SW480 (cell line): ENCODE results near the gene PPP1R9B.

Experiments
- DNase-seq: peaks from one replicate; pipeline ENCODE4 v3.0.0-alpha.2; 2016; ENCODE audit warnings: low spot score

PPP1R9B gene

DNA sequence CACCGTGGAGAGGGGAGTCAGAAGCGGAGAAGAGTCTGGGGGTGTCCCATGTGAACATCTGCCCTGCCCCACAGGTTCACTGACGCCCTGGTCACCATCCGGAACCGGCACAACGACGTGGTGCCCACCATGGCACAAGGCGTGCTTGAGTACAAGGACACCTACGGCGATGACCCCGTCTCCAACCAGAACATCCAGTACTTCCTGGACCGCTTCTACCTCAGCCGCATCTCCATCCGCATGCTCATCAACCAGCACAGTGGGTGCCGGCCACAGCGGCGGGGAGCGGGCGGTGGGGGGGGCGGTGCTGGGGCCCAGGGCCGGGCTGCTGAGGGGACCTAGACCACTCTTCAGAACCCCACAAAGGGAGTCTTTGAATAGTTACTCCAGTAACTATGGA lies 44.7 kb downstream of the PPP1R9B start:
- no peak for DNase-seq

DNA sequence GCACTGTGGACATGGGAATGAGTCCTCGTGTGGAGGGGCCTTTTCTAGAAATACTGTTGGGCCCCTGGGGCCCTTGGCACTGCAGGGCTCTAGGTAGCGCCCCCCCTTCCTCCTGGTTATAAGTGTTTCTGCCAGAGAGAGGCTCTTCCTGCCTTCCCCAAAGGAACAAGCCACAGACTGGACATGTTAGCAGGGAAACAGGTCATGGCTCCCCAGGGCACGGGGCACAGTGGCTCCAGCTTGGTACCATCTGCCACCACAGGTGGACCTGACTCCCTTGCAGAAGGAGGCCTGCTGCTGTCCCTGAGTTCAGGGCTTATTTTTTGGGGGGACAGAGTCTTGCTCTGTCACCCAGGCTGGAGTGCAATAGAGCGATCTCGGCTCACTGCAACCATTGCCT lies 46.5 kb downstream of the PPP1R9B start:
- no peak for DNase-seq

DNA sequence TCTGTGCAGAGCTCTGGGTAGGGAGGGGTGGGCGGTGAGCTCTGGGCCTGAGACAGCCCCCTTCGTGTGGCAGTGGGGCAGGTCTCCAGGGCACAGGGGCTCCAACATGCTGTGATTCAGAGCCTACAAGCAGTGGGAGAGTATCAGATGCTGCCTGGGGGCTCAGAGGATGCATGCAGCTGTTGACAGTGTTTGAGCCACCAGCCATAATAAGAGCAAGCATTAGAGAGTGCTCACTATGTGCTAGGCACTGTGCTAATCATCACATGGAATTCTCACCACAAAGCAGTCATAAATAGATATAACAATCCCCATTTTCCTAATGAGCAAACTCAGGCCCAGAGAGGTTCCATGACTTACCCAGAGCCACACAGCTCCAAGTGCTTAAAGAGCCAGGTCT lies 47.2 kb downstream of the PPP1R9B start:
- no peak for DNase-seq

DNA sequence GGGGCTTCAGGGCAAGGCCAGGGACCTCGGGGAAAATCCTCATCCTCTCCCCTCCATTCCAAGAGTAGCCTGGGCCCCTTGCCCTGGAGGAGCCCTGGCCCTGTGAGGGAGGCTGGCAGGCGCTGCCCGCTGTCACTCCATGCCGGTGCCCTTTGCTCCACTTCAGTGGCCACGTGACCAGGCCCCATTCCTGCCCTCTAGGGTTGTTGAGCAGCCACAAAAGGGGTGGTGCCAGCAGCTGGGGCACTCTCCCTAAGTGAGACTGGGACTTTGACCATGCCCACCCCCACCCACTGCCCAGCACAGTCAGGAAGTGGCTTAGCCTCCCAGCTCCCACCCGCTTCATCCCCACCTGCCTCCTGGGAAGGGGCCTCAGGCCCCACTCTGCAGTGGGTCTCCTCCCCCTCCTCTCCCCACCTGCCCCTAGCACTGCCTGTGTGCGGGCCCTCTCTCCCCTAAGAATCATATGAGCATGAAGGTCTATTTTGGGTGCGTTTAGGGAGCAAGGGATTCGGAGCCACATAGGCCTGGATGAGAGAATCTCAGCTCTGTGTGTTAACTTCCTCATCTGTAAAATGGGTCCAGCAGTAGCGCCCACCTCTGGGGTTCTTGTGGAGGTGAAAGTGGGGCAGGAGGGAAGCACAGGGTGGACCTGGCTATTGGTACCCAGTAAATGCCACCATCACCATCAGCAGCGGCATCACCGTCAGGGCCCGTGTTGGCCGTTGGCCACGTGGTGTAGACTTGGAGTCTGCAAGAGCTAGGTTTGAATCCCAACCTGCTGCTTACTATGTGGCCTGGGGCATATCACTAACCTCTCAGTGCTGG lies 48.1 kb downstream of the PPP1R9B start:
- peak; percentile 83 for DNase-seq

DNA sequence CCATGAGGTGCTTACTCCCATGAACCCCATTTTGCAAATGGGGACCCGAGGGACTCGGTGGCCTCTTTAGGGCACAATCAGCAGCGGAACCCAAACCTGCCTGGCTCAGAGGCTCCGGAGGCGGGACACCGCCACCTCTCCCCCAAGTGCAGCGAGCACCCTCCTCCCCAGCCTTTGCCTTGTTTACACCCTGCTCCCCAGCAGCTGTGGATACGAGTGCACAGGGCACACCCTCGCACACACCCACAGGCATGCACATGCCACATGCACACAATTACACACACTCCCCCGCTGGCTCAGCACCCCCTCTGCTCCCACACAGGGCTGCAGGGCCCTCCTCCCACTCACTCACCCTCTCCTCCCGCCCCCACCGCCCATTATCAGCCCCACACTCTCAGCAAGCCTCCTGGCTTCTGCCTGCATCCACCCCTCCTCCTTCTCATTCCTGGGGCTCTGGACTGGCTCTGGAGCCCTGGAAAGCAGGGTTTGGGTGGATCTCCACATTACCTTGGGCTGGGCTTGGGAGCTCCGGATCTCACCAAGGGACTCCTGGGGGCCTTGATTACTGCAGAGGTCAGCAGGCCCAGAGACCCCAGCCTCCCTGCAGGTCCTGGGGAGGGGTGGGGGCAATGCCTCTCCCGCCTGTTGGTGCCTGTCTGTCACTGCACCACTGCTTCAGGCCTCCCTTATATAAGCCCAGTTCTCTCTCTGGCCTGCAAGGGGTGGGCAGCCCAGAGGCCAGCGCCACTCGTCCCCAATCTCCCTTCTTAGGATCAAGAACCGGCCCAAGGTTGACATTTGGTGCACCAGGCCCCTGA lies 48.9 kb downstream of the PPP1R9B start:
- peak; percentile 66 for DNase-seq

DNA sequence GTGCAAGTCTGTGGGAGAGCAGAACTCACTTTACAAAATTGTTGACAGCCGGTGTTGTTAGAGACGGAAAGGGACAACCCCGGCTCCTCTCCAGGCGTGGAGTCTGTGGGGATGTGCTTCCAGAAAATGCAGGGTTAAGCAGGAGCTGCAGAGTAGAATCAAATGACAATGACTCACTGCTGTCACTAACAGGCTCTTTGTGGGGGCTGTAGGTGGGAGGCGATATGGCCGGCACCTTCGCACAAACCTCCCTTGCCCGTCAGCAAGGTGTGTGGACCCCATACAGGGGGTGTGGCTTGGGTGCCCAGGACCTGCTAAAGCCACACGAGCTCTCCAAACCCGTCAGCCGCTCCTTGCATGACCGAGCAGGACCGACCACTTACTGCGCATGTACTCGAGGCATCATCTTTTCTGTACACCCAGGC lies 49.5 kb downstream of the PPP1R9B start:
- DNase-seq, result peak; percentile 83

DNA sequence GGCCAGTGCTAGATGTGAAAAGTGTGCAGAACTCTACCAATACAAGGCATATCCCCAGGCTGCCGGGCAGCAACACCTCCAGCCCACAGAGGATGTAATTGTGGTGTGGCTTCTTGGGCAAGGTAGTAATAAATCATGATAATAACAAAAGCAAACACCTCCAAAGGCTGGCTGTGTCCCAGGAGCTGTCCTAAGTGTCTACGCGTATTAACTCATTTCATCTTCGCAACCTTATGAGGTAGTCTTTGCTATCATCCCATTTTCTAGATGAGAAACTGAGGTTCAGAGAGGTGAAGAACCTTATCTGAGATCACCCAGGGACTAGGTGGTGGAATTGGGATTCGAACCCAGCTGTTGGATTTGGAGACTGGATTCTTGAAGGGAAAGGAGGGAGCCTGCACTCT lies 50.0 kb downstream of the PPP1R9B start:
- peak; percentile 31 for DNase-seq

DNA sequence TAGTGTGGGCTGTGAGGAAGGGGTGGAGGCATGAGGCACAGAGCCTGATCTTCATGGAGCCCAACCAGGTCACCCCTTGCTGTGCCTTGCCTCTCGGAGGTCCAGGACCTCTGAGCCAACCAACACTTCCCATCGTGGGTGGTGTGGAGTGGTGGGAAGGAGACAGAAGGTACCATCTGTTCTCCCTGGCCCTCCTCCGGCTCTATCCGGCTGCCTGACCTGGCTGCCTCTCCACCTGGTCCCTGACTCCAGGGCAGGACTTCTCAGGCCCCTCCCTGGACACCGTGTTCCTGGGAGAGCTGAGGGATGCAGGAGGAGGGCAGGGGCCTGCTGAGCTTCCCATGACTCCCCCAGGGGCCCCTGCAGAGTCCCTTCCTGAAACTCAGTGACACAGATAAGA lies 51.5 kb downstream of the PPP1R9B start:
- no peak for DNase-seq

DNA sequence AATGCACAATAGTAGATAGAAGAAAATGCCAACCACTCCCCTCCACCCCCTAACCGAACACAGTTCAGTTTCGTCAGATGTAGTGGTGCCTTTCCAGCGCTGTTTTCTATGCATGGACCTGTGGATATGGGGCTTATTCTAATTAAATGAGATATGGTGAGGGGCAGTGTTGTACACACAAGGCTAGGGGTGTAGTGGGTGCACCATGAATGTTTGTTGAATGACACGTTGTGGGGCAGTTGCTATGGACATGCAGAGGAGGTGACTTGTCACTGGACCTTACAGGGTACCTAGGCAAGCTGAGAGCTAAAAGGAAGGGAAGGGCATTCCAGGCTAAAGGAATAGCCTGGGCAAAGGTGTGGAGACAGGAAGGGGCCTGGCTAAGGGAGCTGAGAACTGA lies 51.9 kb downstream of the PPP1R9B start:
- no peak for DNase-seq

DNA sequence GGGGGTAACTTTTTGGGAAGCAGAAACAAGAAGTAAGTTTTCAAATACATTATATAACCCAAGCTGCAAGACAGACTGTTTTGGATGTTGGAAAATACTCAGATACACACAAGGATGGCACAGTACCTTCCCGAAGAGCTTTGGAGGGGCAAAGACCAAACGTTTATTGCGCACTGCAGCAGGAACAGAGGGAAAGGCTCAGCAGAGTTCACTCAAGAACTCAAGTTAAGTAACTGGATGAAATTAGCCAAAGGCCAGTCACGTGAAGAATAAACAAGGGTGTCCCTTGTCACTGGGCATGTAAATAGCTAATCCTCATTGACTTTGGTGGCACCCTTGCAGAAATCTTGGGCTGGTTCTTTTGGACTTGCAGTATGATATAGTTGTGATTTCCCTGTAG lies 52.6 kb downstream of the PPP1R9B start:
- no peak for DNase-seq

DNA sequence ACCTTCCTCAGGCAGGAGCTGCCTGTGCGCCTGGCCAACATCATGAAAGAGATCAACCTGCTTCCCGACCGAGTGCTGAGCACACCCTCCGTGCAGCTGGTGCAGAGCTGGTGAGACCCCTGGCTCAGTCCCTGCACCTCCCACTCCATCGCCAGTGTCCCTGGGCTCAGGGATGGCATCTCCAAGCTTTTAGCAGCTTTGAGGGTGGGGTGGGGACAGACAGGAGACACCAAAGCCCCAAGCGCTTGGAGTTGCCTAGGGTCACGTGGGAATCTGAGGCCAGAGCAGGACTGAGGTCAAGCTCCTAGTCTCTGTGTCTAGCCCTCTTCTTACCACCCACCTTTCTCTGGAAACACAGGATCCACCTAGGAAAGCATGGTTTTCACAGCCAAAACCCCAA lies 53.0 kb downstream of the PPP1R9B start:
- DNase-seq, result no peak

DNA sequence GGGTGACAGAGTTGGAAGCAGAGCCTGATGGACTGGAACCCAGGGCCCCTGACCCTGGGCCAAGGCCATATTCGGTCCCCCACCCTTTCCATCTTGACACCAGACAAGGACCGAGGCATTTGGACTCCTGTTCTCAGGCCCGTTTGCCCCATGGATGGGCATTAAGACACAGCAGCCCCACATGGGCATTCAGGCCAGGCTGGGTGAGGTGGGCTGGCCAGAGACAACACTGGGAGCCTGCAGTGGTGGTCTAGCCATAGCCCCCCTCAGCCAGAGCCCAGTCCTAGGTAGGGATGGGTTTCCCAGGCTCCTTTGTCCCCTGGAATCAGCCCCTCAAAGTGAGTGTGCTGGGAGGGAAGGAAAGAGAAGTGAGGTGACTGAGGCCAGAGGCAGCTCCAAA lies 53.7 kb downstream of the PPP1R9B start:
- DNase-seq, result no peak

DNA sequence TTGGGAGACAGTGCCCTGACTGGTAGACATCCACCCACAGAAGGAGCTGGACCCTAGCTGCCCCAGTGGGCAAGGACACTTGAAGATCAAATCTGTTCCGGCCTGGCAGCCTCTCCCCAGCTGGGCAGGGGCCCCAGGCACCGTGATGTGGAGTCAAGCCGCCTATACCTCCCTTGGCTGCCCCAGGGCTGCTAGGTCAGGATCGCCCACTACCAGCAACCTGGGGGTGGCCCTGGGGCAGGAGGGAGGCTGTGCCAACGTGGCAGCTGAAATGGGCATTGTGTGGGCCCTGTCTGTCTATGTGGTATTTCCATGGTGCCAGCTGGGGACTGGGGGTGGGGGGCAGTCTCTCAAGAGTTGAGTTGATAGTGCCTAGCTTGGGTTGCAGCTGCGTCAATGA lies 54.4 kb downstream of the PPP1R9B start:
- no peak for DNase-seq

DNA sequence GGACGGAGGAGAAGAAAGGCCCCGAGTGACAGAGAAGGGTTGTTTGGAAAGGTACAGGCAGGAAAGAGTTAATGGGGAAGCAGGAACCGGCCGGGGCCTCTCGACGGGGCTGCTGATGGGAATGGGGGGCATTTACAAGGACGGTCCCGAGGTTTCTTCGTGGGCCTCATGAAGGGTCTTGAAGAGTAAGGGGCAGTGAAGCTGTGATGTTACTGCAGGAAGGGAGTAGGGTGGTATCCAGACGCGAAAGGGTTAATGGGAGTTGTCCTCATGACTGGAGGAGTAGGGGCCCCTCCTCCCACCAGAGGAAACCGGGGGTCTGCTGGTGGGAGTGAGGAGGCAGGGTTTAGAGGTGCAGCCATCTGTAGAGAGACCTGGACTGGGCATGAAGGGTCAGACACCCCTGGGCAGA lies 54.8 kb downstream of the PPP1R9B start:
- no peak for DNase-seq

DNA sequence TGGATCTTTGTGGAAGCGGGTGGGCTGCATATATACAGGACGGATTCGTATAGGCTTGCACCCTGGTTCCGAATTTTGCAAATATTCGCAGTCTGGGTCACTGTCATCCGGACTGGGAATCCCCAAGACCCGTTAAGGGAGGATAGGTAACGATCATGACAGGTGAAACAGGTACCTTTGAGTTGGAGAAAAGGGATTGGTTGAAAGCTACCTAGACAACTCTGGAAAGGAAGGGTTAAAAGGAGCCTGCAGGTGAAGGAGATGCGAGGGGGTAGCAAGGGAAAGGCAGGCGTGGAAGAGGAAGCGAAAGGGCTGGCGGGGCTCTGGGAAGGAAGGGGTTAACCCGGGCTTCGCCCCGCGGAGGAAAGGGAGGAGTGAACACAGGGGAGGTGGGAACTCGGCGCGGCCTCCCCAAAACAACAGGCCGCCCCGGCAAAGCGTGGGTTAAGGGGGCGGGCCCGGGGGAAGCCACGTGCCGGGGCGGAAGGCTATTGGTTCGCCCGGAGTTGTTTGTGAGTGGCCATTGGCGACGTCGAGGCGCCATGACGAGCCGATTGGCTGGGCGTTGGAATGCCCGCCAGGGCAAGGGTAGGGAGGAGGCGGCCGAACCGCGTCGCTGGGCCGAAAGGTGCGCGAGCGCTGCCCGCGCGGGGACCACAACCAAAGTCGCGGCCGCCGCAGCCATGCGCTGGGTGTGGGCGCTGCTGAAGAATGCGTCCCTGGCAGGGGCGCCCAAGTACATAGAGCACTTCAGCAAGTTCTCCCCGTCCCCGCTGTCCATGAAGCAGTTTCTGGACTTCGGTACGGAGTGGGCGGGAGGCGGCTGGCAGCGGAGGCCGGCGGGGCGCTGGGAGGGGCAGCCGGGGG lies 55.5 kb downstream of the PPP1R9B start, which contains the start of gene PDK2:
TSS of gene PDK2 (plus strand) at position 599 of the 867 bp plus-strand sequence. CDS start at position 684, 85 bp downstream.
- DNase-seq, result peak; percentile 95

DNA sequence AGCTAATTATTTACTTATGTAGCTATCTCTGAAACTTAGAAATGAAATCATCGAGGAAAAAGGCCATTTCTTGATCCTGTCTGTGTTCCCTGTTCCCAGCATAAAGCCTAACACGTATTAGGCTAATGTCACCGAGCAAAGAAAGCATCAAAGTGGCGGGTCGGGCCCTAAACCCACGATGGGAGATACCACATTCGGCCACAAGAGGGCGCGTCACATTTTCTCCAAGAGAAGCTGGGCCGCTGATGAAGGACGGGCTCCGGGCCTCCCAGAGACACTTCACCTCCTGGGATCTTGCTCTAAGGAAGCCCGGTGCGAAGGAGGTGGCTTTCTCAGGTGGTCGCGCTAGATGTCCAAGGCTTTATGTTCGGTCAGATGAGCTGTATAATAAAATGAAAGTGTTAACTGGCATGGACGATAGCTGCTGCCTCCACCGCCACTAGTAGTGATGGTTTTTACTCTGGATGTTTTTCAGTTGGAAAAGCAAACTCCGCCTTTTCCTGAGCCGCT lies 56.2 kb downstream of the PPP1R9B start:
- peak; percentile 83 for DNase-seq

DNA sequence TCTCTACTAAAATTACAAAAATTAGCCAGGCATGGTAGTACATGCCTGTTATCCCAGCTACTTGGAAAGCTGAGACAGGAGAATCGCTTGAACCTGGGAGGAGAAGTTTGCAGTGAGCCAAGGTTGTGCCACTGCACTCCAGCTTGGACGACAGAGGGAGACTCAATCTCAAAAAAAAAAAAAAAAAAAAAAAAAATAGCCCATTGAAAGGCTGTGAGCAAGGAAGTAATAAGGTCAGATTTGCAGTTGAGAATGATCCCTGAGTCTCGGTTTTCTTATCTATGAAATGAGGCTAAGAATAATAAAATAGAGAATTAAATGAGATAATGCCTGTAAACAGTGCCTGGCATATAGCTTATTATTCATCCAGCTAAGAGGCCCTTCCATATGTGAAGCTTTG lies 56.7 kb downstream of the PPP1R9B start:
- DNase-seq, result no peak

DNA sequence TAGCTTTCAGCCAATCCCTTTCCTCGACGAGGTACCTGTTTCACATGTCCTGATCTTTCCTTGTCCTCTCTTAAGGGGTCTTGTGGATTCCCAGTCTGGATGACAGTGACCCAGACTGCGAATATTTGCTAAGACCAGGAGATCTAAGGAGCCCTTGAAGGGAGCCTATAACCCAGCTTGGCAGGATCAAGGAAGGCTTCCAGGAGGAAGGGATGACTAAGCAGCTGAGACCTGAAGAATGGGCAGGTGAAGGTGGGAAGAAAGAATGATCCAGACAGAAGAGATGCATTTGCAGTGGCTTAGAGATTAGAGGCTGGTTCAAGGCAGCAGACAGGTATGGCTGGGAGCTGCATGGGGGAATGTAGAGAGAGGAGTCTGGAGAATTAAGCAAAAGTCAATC lies 57.2 kb downstream of the PPP1R9B start:
- DNase-seq, result no peak

DNA sequence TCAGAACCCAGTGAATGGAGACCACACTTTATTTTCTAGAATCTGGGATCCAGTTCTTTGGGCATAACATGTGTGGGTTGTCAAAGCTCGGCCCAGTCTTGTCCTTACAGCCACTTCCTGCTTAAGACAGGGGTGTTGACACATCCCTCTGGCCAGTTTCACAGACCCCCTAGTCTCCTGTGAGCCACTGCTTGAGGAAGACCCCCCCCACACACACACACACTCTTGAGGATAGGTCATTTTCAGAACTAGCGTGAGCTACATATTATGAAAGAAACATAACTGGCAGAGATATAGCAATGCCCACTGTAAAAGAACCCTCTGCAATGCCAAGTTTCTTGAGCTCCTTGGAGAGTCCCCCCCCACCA lies 58.6 kb downstream of the PPP1R9B start:
- DNase-seq, result no peak

DNA sequence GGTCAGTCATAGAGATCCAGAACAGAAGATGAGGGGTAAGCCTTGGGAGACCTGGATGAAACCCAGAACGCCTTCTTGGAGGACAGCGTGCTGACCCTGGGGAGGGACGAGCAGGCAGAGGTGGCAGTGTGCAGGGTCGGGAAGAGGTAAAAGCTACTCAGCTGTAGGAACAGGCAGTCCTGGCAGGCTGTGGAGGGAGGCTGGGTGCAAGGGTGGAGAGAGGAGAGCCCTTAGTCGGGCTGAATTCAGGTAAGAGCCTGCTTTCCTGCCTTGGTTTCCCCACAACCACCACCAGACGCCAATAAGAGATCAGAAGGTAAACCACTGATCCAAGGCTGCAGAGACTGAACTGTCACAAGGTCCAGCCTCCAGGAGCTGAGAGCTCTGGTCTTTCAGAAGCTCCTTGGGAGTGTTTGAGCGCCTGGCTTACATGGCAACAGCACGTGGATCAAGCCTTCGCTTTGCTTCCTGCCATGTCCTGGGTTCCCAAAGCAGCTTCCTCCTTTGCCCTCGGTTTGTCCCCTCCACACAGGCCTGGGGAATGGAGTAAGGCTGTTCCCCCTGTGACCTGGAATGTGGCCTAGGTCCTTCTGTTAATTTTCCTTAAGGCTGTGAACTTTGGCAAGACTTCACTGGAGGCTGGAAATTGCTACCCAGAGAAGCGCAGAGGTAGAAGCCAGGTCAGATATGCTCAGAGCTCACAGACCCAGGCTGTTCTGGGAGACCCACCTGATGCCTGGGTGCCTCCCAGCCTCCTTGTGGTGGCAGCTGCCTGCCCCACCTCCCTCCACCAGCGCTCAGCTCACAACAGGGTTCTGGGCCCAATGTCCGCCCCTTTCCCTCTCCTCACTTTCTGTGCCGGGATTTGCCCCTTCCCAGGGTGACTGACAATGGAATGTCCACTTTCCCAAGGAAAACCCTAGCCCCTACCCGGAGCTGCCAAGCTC lies 59.2 kb downstream of the PPP1R9B start:
- DNase-seq, result no peak

DNA sequence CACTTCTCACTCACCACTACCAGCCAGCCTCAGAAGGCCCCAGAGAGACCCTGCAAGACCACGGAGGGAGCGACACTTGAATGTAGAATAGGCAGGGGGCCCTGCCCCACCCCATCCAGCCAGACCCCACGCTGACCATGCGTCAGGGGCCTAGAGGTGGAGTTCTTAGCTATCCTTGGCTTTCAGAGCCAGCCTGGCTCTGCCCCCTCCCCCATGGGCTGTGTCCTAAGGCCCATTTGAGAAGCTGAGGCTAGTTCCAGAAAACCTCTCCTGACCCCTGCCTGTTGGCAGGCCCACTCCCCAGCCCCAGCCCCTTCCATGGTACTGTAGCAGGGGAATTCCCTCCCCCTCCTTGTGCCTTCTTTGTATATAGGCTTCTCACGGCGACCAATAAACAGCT lies 60.4 kb downstream of the PPP1R9B start:
- no peak for DNase-seq
